H7 (cell line): ENCODE results near the gene LRATD1. TPM values are rescaled to one million over a fixed set of nuclear protein-coding genes. Genes with fewer than 3 reads are reported as not detected.
"Not testable (repeated sequence)": the region's sequence is repeated elsewhere in the genome, so short reads cannot be mapped to it uniquely, and the experiment has no call there.

Experiments used
- DNase-seq: peaks from one replicate; pipeline ENCODE4 v3.0.0; 2012
- H3K27me3 ChIP-seq: 2 replicates; pipeline ENCODE4 v1.6.0; 2011; ENCODE audit warnings: mild to moderate bottlenecking, low read length; ENCODE audit not compliant: control insufficient read depth, insufficient read depth
- H3K36me3 ChIP-seq: replicated peaks from 2 replicates; pipeline ENCODE4 v1.5.1; 2011; ENCODE audit warnings: low read length; ENCODE audit not compliant: control insufficient read depth, insufficient read depth
- H3K4me3 ChIP-seq: 2 replicates; pipeline ENCODE4 v1.5.1; 2011; ENCODE audit warnings: low read depth, mild to moderate bottlenecking, control low read depth, low read length, moderate library complexity; ENCODE audit not compliant: insufficient read depth
- total RNA-seq: library from RNA; depleted of rRNA; stranded (reverse); fragments of >200 nt; shearing (Covaris generic); gene quantifications from 2 replicates; pipeline ENCODE4 v1.2.3, GENCODE V29; 2014

LRATD1 gene
- total RNA-seq, 1 experiment from 2014 or later: 1.1 TPM

DNA sequence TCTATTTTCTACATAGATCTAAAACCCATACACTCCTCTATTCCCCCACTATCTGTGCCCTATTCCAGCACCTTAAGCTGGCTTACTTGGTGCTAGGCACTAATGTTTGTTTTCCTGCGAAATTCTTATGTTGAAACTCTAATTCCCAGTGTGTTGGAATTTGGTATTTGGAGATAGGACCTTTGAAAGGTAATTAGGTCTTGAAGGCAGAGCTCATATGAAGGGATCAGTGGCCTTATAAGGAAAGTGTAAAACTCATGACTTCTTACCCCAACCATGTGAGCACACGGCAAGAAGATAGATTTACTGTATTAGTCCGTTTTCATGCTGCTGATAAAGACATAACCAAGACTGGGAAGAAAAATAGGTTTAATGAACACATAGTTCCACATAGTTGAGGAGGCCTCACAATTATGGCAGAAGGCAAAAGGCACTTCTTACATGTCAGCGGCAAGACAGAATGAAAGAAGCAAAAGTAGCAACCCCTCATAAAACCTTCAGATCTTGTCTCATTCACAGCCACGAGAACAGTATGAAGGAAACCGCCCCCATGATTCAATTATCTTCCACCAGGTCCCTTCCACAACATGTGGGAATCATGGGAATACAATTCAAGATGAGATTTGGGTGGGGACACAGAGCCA is 10.5 kb upstream of the LRATD1 start:
- no peak for DNase-seq
- no peaks in the 10 kb centered on the region for H3K27me3 ChIP-seq
- H3K36me3 ChIP-seq: no peaks in the 10 kb centered on the region
- no peak overlapping the region for H3K4me3 ChIP-seq

DNA sequence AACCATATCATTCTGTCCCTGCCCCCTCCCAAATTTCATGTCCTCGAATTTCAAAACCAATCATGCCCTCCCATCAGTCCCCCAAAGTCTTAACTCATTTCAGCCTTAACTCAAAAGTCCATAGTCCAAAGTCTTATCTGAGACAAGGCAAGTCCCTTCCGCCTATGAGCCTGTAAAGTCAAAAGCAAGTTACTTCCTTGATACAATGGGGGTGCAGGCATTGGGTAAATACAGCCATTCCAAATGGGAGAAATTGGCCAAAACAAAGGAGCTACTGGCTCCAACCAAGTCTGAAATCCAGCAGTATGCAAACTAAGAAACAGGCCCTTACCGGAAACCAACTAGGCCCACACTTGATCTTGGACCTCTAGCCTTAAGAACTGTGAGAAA is 10.0 kb upstream of the LRATD1 start:
- not testable (repeated sequence) for H3K36me3 ChIP-seq, H3K27me3 ChIP-seq, DNase-seq, H3K4me3 ChIP-seq

DNA sequence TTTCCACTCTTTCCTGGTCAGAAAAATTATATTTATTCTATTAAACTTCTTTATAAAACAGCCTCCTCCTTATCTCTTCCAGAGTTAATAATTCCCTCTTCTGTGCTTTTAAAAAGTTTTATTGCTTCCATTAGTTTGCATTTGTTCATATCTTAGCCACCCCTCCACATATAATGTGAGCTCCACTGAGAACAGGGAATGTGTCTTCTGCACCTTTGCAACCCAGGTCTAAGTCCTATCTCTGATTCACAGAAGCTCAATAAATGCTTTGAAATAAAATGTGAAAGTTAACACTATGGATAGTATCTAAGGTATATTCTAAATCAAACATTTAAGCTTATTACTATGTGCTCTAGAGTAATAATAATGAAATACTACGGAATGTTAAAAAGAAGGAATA is 9.3 kb upstream of the LRATD1 start:
- DNase-seq: no peak
- Histone ChIP-seq H3K4me3 (no peak overlapping the region), H3K36me3 (no peaks in the 10 kb centered on the region), H3K27me3 (no peaks in the 10 kb centered on the region)

DNA sequence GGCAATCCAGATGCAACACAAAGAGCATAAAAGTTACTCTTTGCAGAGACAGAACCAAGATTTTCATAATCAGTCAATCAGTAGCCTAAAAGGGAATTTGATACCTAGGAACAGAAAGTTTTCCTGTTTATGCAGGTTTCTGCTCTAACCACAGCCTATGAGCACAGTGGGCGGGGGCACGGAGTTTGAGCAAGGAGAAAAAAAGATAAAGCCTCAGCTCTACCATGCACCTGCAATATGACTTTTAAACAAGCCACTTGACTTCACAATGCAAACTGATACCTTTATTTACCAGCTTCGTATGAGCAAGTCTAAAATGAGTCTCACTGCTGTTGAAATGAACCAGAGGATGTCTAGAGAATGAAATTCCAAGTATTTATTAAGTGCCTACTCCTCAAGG is 5.6 kb upstream of the LRATD1 start:
- H3K4me3 ChIP-seq: no peak overlapping the region
- no peaks in the 10 kb centered on the region for H3K36me3 ChIP-seq
- peaks cover 18% of the 10 kb centered on the region for H3K27me3 ChIP-seq
- no peak for DNase-seq

DNA sequence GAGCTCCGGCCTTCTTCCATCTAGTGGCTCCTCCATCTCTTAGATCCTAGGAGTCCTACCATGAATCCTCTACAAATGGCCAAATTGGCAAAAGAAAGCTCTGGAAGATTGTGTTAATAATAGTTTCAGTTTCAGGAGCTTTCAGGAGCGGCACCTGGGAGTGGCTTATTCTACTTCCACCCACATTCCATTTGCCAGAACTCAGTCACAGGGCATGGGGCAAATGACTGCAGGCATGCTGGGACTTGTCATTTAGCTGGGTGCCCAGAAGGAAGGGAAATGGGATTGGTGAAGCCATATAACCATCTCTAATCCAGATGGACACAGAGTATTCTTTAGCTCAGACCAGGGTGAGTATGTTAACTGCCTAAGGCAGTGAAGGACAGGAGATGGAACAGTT is 3.6 kb upstream of the LRATD1 start:
- Histone ChIP-seq H3K27me3 (peaks cover 36% of the 10 kb centered on the region), H3K4me3 (no peak overlapping the region), H3K36me3 (no peaks in the 10 kb centered on the region)
- DNase-seq: no peak

DNA sequence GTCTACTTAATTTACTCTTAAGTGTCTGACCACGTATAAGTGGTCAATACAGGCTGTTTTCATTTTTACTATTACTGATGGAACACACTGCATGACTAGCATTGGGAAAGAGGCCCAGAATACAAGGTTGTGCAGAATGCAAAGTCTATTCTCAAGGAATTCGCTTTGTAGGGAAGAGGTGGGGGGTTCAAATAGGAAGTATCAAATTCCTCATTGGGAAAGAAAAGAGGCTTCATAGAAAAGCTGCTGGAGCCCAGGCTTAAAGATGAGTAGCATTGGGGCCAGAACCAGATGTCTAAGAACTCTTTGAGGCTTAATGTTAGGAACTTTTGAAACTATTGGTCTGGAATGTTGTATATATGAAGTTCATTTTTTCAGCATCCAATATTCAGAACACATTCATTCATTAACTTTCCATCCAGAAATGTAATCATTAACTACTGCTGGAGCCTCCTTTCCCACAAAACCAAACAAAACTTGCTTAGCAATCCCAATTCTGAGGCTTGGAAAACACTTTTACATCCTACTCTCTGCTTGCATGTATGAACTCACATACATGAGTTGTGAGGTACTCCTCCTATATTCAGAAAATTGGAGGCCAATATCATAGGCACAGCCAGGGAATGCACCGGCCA is 994 bp upstream of the LRATD1 start:
- no peak for DNase-seq
- H3K36me3 ChIP-seq: no peaks in the 10 kb centered on the region
- H3K4me3 ChIP-seq: peak overlapping the region; percentile 56; the same call in 1 of the 2 replicates
- peaks cover 54% of the 10 kb centered on the region for H3K27me3 ChIP-seq

DNA sequence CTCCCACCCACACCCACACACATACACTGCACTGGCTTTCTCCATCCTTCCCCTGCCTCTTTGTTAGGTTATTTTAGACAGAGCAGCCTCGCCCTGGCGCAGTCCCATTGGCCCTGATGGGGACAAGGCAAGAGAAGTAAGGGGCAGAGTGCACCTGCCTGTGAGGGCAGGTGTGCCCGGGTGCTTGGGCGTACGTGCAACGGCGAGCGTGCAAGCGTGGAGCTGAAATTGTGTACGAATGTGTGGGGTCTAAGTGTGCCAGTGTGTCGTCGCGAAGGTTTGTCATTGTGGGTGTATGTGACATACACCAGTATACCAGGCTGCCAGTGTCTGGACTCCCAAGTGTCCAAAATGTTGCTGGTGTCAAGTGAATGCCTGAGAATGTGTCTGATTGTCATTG is 544 bp downstream of the LRATD1 start:
- Histone ChIP-seq H3K4me3 (peak overlapping the region; percentile 54), H3K36me3 (no peaks in the 10 kb centered on the region), H3K27me3 (peaks cover 54% of the 10 kb centered on the region)
- no peak for DNase-seq

DNA sequence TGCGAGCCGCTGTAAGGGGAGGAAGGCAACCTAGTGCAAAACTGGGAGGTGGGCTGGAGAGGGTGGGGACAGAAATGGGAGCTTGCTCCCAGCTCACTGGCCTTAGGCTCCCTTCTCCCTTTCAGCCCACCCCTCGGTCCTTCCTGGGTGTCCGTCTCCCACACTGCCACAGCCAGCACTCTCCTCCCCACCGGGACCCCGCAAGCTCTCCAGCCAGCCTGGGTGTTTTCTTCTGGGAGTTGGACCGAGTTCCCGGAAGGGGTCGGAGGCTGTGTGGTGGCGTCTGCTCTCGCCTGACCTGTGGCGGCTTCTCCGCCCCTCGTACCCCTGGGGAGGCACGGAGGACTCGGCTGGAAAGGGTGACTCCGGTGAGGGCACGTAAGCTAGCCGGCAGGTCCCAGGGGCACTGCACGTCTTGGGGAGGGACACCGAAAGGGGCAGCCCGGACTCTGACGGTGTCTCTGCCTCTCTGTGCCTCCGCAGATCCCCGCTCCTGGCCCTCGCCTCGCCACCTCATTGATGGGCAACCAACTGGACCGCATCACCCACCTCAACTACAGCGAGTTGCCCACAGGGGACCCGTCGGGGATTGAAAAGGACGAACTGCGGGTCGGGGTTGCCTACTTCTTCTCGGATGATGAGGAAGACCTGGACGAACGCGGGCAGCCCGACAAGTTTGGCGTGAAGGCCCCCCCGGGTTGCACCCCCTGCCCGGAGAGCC is 1.1 kb downstream of the LRATD1 start:
- Histone ChIP-seq H3K27me3 (peaks cover 54% of the 10 kb centered on the region), H3K4me3 (peak overlapping the region; percentile 54), H3K36me3 (no peaks in the 10 kb centered on the region)
- peak; percentile 49 for DNase-seq

DNA sequence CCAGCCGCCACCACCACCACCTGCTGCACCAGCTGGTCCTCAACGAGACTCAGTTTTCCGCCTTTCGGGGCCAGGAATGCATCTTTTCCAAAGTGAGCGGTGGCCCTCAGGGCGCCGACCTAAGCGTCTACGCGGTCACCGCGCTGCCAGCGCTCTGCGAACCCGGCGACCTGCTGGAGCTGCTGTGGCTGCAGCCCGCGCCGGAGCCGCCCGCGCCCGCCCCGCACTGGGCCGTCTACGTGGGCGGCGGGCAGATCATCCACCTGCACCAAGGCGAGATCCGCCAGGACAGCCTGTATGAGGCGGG is 1.6 kb downstream of the LRATD1 start:
- Histone ChIP-seq H3K4me3 (peak overlapping the region; percentile 54), H3K36me3 (no peaks in the 10 kb centered on the region), H3K27me3 (peaks cover 54% of the 10 kb centered on the region)
- DNase-seq: no peak

DNA sequence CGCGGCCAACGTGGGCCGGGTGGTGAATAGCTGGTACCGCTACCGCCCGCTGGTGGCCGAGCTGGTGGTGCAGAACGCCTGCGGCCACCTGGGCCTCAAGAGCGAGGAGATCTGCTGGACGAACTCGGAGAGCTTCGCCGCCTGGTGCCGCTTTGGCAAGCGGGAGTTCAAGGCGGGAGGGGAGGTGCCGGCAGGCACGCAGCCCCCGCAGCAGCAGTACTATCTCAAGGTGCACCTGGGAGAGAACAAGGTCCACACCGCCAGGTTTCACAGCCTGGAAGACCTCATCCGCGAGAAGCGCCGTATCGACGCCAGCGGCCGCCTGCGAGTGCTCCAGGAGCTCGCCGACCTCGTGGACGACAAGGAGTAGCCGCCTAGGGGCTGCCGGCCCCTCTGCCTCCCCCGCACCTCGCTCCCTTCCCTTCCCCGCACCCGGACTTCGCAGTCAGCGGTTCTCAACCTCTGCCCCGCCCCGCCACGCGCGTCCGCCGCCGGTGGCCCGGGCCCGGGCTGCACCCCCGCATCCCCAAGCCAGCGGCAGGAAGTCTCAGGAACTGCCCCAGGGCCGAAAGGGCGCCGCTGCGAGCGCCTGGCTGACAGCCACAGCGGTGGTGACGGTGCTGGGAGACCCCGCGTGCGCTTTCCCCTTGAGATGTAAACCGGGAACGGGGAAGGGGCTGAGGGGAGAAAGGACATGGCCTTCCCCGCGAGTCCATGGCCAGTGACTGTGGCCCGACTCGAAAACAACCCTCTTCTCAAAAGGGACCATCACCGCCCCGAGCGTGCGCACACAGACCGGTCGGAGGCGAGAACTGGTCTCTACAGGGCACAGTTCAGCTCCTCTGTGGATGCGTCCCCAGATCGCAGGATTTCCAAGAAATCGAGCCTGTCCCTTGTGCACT is 2.2 kb downstream of the LRATD1 start:
- H3K27me3 ChIP-seq: peaks cover 52% of the 10 kb centered on the region
- H3K4me3 ChIP-seq: peak overlapping the region; percentile 54
- peak; percentile 90 for DNase-seq
- no peaks in the 10 kb centered on the region for H3K36me3 ChIP-seq

DNA sequence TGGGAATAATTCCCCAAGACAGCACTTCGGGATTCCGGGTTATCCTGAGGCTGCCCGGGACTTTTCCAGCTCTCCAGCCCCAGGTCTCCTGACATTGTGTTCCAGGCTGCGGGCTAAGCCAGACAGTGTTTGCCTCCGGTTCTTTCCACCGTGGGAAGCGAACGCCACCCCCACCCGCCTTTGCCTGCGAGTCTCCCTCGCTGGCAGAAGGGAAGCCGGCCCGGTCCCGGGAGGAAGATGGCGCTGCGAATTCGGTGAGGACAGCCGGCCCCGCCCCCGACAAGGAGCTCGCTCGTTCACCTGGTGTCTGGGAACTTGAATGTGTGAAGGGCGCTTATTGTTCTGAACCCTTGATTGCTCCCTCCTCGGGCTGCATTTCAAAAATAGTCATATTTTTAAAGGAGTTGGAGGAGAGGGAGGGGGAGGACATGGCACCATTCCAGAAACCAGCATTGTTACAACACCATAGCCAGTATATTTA is 2.9 kb downstream of the LRATD1 start:
- H3K4me3 ChIP-seq: peak overlapping the region; percentile 54
- peaks cover 51% of the 10 kb centered on the region for H3K27me3 ChIP-seq
- DNase-seq: peak; percentile 81
- H3K36me3 ChIP-seq: no peaks in the 10 kb centered on the region

DNA sequence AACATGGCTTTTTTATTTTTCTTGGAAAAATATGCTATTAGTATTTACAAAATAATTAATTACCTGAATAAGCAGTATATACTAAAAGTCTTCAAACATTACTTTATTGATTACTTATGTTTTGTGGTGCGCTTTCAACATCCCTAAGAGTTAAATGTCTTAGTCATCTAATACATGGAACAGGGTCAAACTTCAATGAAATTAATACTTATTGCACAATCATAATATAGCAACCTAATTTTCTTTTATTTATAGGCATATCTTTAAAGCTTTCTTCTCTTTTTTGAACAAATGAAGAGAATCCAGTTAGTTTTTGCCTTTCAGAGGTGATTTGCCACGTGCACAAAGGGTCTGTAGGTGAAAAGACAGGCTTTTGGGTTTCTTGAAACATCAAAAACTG is 6.0 kb downstream of the LRATD1 start:
- no peak for DNase-seq
- no peak overlapping the region for H3K4me3 ChIP-seq
- no peaks in the 10 kb centered on the region for H3K36me3 ChIP-seq
- peaks cover 23% of the 10 kb centered on the region for H3K27me3 ChIP-seq

DNA sequence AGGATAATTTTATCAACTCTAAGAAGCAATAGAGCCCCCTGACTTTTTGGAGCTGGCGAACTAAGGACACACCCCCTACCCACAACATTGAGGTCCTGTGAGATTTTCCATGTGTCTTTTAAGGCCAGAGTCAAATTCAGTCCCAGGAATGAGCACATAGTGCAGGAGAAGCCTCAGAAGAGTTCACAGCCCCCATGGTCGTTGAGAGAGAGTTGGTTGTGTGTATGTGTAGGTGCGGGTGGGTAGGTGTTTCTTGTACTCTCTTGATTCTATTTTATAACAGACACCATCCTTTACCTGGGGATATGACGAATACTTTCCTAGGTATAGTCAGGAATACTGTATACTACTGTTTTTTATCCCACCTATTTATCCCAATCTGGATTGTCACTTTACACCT is 8.6 kb downstream of the LRATD1 start:
- no peak for DNase-seq
- H3K27me3 ChIP-seq: no peaks in the 10 kb centered on the region; the same call in 1 of the 2 replicates

DNA sequence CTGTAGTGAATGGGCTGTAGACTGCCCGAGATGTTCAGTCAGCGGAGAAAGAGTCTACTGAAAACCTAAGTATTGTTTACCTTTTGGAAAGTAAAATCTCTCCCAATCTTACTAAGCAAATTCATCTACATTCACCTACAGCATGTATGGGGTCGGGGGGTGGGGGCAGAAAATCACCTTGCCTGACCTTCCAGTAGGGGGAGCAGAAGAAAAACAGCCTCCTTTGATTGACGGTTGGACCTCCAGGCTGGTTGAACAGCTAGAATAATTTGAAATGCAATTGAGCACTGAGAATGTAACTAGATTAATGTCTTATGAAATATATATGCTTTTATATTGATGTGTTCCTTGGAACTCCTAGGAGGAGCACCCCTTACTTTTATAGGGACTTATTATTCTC is 10.0 kb downstream of the LRATD1 start:
- Histone ChIP-seq H3K27me3 (no peaks in the 10 kb centered on the region), H3K36me3 (no peaks in the 10 kb centered on the region), H3K4me3 (no peak overlapping the region)
- DNase-seq: peak; percentile 49

More for the DNA sequence above, 8.6 kb downstream of the LRATD1 start:
- no peak overlapping the region for H3K4me3 ChIP-seq
- no peaks in the 10 kb centered on the region for H3K36me3 ChIP-seq
